Stimulated activated CD4-positive, alpha-beta T cell treated with anti-CD3 and anti-CD28 coated beads, Interleukin-4, amount 100 ng/mL, for 1 hour (primary cell): ENCODE data around the gene TDRD9.

Experiments
- DNase-seq: peaks from one replicate; pipeline ENCODE4 v3.0.0-alpha.2; 2020

The TDRD9 gene

DNA sequence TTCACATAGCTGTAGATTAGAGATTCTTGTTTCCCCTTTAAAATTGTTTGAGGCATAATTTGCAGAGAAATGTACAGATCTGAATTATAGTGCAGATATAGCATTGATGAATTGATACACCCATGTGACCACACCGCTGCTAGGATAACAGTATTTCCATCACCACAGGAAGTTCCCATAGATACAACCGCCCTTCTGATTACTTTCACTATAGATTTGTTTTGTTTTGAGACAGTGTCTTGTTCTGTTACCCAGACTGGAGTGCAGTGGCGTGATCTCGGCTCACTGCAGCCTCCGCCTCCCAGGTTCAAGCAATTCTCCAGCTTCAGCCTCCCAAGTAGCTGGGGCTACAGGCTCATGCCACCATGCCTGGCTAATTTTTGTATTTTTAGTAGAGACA lies 148.5 kb downstream of the TDRD9 start:
- no peak for DNase-seq

DNA sequence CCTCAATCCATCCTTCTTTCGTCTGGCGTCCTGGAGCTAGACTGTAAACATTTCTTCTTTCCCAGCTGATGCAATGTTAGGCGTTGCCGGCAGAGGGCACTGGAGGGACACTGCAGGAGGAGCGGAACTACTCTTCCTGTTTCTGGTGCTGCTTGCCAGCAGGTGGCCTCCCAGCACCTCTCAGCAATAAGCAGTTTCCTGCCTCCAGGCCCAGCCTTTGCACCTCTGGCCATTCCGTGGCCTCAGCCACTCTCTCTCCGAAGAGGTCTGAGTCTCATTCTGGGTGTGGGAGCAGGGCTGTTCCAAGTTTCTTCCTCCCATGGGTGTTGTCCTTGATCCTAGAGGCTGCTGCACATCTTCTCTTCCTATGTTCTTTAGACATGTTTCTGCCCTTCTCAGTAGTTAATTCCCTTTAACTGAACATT lies 149.8 kb downstream of the TDRD9 start:
- DNase-seq = peak; percentile 83

- no peak for DNase-seq
These were observed 152.4 kb downstream of the TDRD9 start for GRCh38 chr14:104080376-104081260.

- no peak for DNase-seq
These were observed 153.1 kb downstream of the TDRD9 start for GRCh38 chr14:104081261-104081835.

DNA sequence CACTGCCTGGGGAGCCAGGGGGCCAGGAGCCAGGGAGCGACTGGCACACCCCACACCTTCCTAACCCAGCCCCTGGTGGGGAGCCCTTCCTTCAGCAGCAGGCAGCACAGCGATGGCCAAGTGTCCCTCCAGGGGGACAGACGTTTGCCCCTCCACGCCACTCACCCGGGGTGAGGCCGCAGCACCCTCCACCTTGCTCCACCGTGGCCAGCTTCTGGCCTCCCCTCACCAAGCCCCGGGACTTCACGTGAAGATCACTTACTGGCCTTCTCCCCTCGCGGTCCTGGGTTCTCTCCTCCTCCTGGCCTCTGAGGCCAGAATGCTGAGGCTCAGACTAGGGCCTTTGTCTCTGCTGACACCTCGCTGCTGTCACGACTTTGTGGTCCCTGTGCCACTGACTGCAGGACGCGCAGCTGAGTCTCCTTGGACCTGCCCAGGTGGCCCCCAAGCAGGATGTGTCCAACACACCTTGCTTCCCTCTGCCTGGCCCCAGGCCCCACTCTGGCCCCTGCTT lies 153.8 kb downstream of the TDRD9 start:
- DNase-seq = no peak

GRCh38 chr14:104082807-104083206 lies 154.6 kb downstream of the TDRD9 start:
- DNase-seq = no peak

DNA sequence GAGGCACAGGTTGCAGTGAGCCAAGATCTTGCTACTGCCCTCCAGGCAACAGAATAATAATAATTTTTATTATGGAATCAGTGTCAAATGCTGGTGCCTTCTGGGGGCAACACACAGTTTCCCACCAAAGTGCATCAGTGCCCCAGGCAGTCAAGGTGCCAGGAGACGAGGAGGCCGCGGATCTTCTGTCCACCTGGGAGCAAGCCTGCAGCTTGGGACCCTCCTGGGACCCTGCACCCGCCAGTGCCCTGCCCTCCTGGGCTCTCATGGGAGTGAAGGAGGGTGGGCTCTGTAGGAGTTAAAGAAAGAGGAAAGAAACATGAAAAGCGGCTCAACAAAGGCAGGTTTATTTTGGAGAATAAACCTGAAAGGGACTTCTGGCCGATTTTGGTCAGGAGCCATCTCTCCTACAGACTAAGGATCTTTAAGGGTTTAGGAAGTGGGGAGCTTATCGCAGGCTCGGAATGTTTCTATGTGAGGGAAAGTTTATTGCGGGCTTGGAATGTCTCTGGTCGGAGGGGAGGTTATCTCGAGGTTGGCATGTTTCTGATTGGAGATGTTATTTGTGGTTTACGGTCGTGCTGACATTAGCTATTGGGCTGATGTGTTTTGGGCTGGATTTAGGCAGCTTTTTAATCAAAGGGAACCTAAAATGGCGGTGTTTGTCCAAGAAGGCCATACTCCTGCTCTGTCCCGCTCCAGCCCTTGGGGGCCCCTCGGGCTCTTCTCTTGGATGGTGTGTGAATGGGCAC lies 156.2 kb downstream of the TDRD9 start:
- DNase-seq = no peak

DNA sequence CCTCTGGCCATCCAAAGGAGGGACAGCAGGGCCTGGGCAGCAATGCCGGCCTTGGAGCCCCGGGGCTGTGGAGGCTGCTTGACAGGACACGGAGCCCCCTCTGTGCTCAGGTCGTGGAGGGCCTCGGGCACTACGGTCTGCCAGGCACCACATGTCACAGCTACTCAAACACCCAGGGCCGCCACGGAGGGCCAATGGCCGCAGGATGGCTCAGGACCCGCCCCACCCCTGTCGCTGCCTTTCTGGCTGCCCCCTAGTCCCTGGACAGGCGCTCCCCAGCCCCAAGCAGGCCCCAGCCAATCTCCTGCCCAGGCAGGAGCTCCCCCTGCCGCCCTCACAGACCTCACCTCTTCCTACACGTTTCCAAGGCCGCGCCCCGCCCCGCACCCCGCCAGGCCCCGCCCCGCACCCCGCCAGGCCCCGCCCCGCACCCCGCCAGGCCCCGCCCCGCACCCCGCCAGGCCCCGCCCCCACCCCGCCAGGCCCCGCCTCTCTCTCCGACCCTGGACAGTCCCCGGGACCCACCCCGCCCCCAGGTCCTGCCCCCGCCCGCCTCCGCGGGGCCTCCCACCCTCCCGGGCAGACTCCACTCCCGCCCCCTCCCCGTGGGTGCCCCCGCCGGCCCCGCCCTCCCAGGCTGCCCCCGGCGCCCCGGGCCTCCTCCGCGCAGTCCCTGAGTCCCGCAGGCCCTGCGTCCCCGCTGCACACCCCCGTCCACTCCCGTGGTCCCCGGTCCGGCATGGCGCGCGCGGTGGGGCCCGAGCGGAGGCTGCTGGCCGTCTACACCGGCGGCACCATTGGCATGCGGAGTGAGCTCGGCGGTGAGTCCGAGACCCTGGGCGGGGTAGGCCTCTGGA lies 157.0 kb downstream of the TDRD9 start, which contains the start of gene ASPG:
Gene ASPG, plus strand, starts transcription at position 669 of the 857 bp plus-strand sequence. Its CDS starts 71 bp downstream, at position 740.
- DNase-seq = peak; percentile 18

- no peak for DNase-seq
These were observed 157.6 kb downstream of the TDRD9 start for GRCh38 chr14:104085889-104086201.

GRCh38 chr14:104086210-104086660 lies 158.0 kb downstream of the TDRD9 start:
- DNase-seq = no peak

GRCh38 chr14:104086661-104087461 lies 158.6 kb downstream of the TDRD9 start:
- DNase-seq = no peak

DNA sequence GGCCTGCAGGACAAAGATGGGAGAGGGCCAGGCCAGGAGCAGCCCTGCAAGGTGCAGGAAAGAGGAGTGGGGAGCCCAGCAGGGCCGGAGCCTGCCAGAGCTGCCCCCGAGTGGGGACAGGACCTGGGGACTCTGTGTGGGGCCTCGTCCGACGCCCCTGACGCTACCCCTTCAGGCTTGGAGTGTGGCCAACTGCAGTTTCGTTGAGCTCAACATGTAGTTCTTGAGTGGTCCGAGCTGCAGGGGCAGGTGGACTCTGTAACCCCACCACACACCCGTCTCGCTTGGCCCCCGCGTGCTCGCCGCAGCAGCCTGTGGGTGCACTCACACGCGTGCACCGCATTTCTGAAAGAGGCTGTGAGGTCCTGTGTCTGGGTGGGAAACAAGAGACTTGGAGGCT lies 159.2 kb downstream of the TDRD9 start:
- DNase-seq = no peak

DNA sequence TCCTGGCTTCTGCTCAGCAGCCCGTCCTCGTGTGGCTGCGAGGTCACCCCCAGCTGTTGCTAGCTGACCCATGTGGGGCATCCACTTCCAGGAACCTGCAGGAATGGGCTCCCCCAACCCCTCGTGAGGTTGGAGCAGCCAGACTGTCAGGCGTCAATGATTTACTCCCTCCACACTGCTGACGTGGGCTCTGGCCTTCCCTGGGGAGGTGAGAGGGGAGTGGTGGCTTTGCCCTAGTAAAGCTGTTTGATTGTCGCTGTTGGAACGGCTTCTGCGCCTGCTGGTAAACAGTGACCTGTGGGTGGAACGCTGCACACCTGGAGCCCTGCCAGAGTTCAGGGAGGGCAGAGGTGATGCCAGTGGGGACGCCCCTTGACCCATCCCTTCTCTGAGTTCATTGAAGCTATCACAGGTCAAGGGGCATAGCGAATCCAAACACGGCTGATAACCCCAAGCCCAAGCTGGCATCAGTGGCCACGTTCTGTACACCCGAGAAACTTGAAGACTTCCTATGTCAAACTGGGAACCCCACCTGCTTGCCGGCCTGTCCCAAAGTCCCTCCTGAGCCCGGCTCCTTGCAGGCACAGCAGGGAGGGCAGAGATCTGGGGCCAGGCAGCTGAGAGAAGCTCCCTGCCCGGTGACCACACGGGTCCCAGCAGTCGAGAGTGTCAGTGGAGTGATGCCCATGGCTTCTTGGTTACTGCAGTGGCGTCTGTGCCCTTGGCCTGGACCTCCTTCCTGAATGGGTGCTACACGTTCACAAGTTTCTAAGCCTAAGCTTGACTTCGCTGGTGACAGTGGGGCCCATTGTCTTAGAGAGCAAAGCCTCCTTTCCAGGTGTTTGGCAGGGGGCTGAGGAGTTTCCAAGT lies 160.0 kb downstream of the TDRD9 start:
- no peak for DNase-seq

- DNase-seq = no peak
These were observed 162.0 kb downstream of the TDRD9 start for GRCh38 chr14:104090071-104090748.

DNA sequence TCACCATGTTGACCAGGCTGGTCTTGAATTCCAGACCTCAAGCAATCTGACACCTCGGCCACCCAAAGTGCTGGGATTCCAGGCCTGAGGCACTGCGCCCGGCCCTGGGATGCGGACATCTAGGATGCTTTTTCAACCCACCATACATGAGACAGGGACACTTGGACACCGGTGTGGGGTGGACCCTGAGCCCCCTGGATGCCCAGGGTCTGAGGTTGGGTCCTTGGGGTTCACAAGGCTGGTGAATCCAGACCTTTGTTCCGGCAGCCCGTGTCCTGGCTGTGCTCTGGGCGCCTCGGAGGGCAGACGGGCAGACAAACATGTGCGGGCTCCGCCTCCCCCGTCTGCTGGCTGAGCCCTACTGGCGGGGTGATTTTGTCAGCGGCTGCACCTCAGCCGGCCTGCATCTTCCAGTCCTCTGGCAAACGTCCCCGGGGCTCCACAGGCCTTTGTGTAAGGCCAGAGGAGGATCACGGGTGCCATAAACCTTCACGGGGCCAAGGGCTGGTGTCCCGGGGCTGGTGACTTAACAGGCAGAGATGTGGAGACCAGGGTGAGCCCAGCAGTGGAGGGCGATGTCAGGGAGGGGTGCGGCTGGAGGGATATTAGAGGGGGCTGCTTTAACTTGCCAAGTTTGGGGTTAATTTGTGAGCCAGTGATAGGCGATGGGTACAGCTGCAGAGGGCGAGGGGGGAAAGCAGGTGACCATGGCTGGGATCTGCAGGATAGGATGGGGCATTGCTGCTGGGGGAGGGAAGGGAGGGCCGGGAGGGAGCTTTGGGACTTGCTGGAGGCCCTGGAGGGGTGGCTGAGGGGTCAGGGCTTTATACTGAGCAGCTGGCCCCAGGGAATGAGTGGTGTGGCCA lies 163.0 kb downstream of the TDRD9 start:
- DNase-seq = no peak

DNA sequence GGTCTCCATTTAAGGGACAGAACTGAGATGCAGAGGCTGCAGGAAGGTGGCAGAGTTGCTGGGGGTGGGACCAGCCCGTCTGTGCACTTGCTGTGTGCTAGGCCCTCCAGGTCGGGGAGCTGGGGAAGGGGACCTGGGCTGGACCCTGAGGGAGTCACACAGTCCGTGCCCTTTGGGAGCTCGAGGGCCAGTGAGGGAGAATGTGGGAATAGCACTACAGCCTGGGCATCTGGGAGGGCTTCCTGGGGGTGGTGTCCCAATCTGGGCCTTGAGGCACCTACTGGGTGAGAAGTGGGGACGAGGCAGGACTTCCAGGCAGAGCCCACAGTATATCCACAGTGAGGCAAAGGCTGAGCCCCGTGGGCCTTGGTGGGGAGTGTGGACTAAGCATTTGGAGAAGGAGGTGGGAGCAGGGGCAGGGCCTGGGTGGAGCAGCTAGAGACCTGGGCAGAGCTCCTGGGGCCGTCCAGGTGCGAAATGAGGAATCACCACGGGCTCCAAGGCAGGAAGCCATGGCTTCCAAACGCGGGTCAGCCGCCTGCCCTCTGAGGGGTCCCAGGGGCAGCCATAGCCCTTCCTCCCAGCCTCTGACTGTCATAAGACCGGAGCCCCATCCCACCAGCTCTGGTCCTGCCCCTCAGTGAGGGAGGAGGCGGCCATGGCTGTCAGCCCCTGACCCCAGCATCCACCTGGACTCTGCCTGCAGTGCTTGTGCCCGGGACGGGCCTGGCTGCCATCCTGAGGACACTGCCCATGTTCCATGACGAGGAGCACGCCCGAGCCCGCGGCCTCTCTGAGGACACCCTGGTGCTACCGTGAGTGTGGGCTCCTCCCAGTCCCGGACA lies 163.9 kb downstream of the TDRD9 start:
- no peak for DNase-seq

GRCh38 chr14:104092931-104093365 lies 164.7 kb downstream of the TDRD9 start:
- DNase-seq = no peak
